ENCODE results near the gene CTNNA2. TPM values are rescaled to one million over a fixed set of nuclear protein-coding genes. Genes with fewer than 3 reads are reported as not detected.
A peak's percentile ranks its signal among the peaks of the same experiment; 100 is the strongest.

The CTNNA2 gene
- polyA plus RNA-seq, 1 donor = 0.52 TPM

GRCh38 chr2:79789811-79790210, 277.0 kb downstream of the CTNNA2 start:
- DNase-seq (ENCODE audit: low read depth) = peak; percentile 66

- no peak for DNase-seq (ENCODE audit: low read depth)
These were observed 279.2 kb downstream of the CTNNA2 start for GRCh38 chr2:79792090-79792489.

- DNase-seq (ENCODE audit: low read depth) = no peak
These were observed 280.2 kb downstream of the CTNNA2 start for GRCh38 chr2:79793006-79793405.

GRCh38 chr2:79796641-79797040, 283.8 kb downstream of the CTNNA2 start:
- DNase-seq (ENCODE audit: low read depth) = no peak

GRCh38 chr2:79798776-79799175, 285.9 kb downstream of the CTNNA2 start:
- no peak for DNase-seq (ENCODE audit: low read depth)

GRCh38 chr2:79799729-79800128, 286.9 kb downstream of the CTNNA2 start:
- DNase-seq (ENCODE audit: low read depth) = no peak

- DNase-seq (ENCODE audit: low read depth) = no peak
These were observed 288.2 kb downstream of the CTNNA2 start for GRCh38 chr2:79801082-79801481.

- DNase-seq (ENCODE audit: low read depth) = no peak
These were observed 304.4 kb downstream of the CTNNA2 start for GRCh38 chr2:79817288-79817687.

GRCh38 chr2:79820281-79820680, 307.4 kb downstream of the CTNNA2 start:
- peak; percentile 80 for DNase-seq (ENCODE audit: low read depth)

GRCh38 chr2:79822136-79822535, 309.3 kb downstream of the CTNNA2 start:
- no peak for DNase-seq (ENCODE audit: low read depth)

GRCh38 chr2:79824086-79824786, 311.4 kb downstream of the CTNNA2 start:
- no peak for DNase-seq (ENCODE audit: low read depth)

GRCh38 chr2:79827881-79828280, 315.0 kb downstream of the CTNNA2 start:
- no peak for DNase-seq (ENCODE audit: low read depth)

GRCh38 chr2:79830501-79830900, 317.6 kb downstream of the CTNNA2 start:
- no peak for DNase-seq (ENCODE audit: low read depth)

GRCh38 chr2:79831961-79832360, 319.1 kb downstream of the CTNNA2 start:
- no peak for DNase-seq (ENCODE audit: low read depth)

GRCh38 chr2:79832511-79833234, 319.8 kb downstream of the CTNNA2 start:
- DNase-seq (ENCODE audit: low read depth) = no peak

GRCh38 chr2:79833235-79833878, 320.5 kb downstream of the CTNNA2 start:
- no peak for DNase-seq (ENCODE audit: low read depth)

- DNase-seq (ENCODE audit: low read depth) = no peak
These were observed 323.1 kb downstream of the CTNNA2 start for GRCh38 chr2:79835911-79836310.

- no peak for DNase-seq (ENCODE audit: low read depth)
These were observed 331.2 kb downstream of the CTNNA2 start for GRCh38 chr2:79844011-79844410.

- DNase-seq (ENCODE audit: low read depth) = no peak
These were observed 334.0 kb downstream of the CTNNA2 start for GRCh38 chr2:79846878-79847277.

GRCh38 chr2:79849241-79849640, 336.4 kb downstream of the CTNNA2 start:
- DNase-seq (ENCODE audit: low read depth) = no peak

GRCh38 chr2:79849949-79850348, 337.1 kb downstream of the CTNNA2 start:
- DNase-seq (ENCODE audit: low read depth) = no peak

- no peak for DNase-seq (ENCODE audit: low read depth)
These were observed 338.1 kb downstream of the CTNNA2 start for GRCh38 chr2:79850912-79851311.

Data from forelimb muscle (tissue), 1 donor.